ENCODE data around the gene ELL2. TPM values are rescaled to one million over a fixed set of nuclear protein-coding genes. Genes with fewer than 3 reads are reported as not detected.

The ELL2 gene
- total RNA-seq, 1 experiment from 2014 or later, result 24.4 TPM

DNA sequence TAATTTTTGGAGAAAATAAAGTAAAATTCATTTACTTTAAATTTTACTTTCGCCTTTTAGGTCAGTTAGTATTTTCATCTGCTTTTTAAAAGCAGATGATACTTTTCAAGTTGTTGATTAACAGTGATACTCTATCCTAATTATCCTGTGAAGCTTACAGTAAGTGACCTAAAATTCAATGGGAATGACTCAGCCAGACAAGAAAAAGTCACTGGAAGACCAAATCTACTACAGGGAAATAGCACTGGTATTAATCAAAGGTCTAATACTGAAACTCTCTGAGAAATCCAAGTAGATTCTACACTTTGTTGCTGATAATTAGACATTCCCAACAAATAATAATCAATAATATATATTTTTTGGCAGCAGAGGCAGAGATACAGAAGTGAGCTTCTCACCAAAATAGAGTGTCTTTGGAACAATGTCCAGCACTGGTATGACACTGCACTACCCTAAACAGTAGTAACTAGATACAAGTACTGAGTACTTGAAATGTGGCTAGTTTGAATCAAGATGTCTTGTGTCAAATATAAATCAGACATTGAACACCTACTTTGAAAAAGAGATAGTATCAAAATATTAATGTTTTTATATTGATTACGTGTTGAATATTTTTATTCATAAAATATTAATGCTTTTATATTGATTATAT, 22.8 kb upstream of the ELL2 start:
- H3K27ac Mint-ChIP-seq, result no peak overlapping the region
- H3K4me3 Mint-ChIP-seq, result no peak overlapping the region
- no peak for TF ChIP-seq NR3C1 (CRISPR knock-in tag; conservative IDR thresholded peaks at IDR 0.05; ENCODE audit: low read depth)
- TF ChIP-seq ZNF232 (CRISPR knock-in tag; IDR thresholded peaks at IDR 0.05), result no peak
- no peak for TF ChIP-seq CREM (CRISPR knock-in tag; IDR thresholded peaks at IDR 0.05)
- TF ChIP-seq NFATC4 (CRISPR knock-in tag; IDR thresholded peaks at IDR 0.05), result no peak
- TF ChIP-seq USF1 (CRISPR knock-in tag; IDR thresholded peaks at IDR 0.05), result no peak
- TF ChIP-seq MYBL2 (CRISPR knock-in tag; IDR thresholded peaks at IDR 0.05), result no peak
- no peak for TF ChIP-seq ZNF121 (CRISPR knock-in tag; IDR thresholded peaks at IDR 0.05)
- TF ChIP-seq KAT7 (CRISPR knock-in tag; IDR thresholded peaks at IDR 0.05; ENCODE audit: borderline replicate concordance), result no peak
- TF ChIP-seq MXD4 (CRISPR knock-in tag; IDR thresholded peaks at IDR 0.05; ENCODE audit: borderline replicate concordance), result no peak
- TF ChIP-seq ZNF138 (CRISPR knock-in tag; conservative IDR thresholded peaks at IDR 0.05), result no peak
- TF ChIP-seq NR2C2 (CRISPR knock-in tag; IDR thresholded peaks at IDR 0.05), result no peak
- no peak for TF ChIP-seq ZBTB43 (CRISPR knock-in tag; IDR thresholded peaks at IDR 0.05)
- TF ChIP-seq AR (CRISPR knock-in tag; IDR thresholded peaks at IDR 0.05), result no peak
- TF ChIP-seq FOXP4 (CRISPR knock-in tag; IDR thresholded peaks at IDR 0.05), result no peak
- TF ChIP-seq ZNF532 (CRISPR knock-in tag; IDR thresholded peaks at IDR 0.05; ENCODE audit: borderline replicate concordance), result no peak
- TF ChIP-seq E2F1 (CRISPR knock-in tag; IDR thresholded peaks at IDR 0.05), result no peak
- CTCF ChIA-PET, result interaction anchor here (1.2 kb wide), 1 partner anchor 89 kb away, joined by 3 read pairs; no protein-coding TSS in a partner anchor
- POLR2A ChIA-PET, result interaction anchor here (0.7 kb wide), 1 partner anchor 48 kb away, joined by 3 read pairs; no protein-coding TSS in a partner anchor
- no peaks in the 10 kb centered on the region for H3K27me3 Mint-ChIP-seq (ENCODE audit: low read depth)
- DNase-seq (ENCODE audit: low spot score) (no peak), ATAC-seq (no peak)
- no peaks in the 10 kb centered on the region for H3K9me3 Mint-ChIP-seq
- H3K36me3 Mint-ChIP-seq, result no peaks in the 10 kb centered on the region
- peaks cover 3% of the 10 kb centered on the region; the same call in 1 of the 2 replicates for H3K4me1 Mint-ChIP-seq
